MM.1S (cell line): ENCODE results near the gene CA4.

Experiments
- DNase-seq: peaks from one replicate; pipeline ENCODE4 v3.0.0-alpha.2; 2015
- H2AFZ ChIP-seq: fragments of 300-600 bp; sonication (generic); 2 replicates; pipeline ENCODE4 v1.6.0; 2016; ENCODE audit warnings: antibody characterized with exemption, low read length
- H3F3A ChIP-seq: fragments of 300-600 bp; sonication (generic); 2 replicates; pipeline ENCODE4 v1.6.1; 2016; ENCODE audit warnings: mild to moderate bottlenecking, antibody characterized with exemption, low read length, moderate library complexity, mixed read lengths; ENCODE audit not compliant: insufficient read depth
- H3K27ac ChIP-seq: fragments of 300-600 bp; sonication (generic); 2 replicates; pipeline ENCODE4 v1.5.1; 2016; ENCODE audit warnings: mild to moderate bottlenecking, low read length
- H3K27me3 ChIP-seq: fragments of 300-600 bp; sonication (generic); replicated peaks from 2 replicates; pipeline ENCODE4 v1.6.0; 2016; ENCODE audit warnings: low read length; ENCODE audit not compliant: insufficient read depth
- H3K36me3 ChIP-seq: fragments of 300-600 bp; sonication (generic); replicated peaks from 2 replicates; pipeline ENCODE4 v1.6.1; 2016; ENCODE audit warnings: mild to moderate bottlenecking, low read length, mixed read lengths; ENCODE audit not compliant: insufficient read depth
- H3K4me1 ChIP-seq: fragments of 300-600 bp; sonication (generic); 2 replicates; pipeline ENCODE4 v1.6.1; 2016; ENCODE audit warnings: low read length, mixed read lengths
- H3K4me2 ChIP-seq: fragments of 300-600 bp; sonication (generic); 2 replicates; pipeline ENCODE4 v1.6.0; 2016; ENCODE audit warnings: low read depth, low read length
- H3K4me3 ChIP-seq: fragments of 300-600 bp; sonication (generic); 2 replicates; pipeline ENCODE4 v1.5.1; 2016; ENCODE audit warnings: low read length, mixed read lengths
- H3K79me2 ChIP-seq: fragments of 300-600 bp; sonication (generic); 2 replicates; pipeline ENCODE4 v1.6.1; 2016; ENCODE audit warnings: mixed run types, low read length, mixed read lengths
- H3K9ac ChIP-seq: fragments of 300-600 bp; sonication (generic); 2 replicates; pipeline ENCODE4 v1.6.1; 2016; ENCODE audit warnings: low read length, mixed read lengths
- H3K9me2 ChIP-seq: fragments of 300-600 bp; sonication (generic); replicated peaks from 2 replicates; pipeline ENCODE4 v1.6.1; 2016; ENCODE audit warnings: mild to moderate bottlenecking, low read length, mixed read lengths; ENCODE audit not compliant: insufficient read depth
- H3K9me3 ChIP-seq: fragments of 300-600 bp; sonication (generic); replicated peaks from 2 replicates; pipeline ENCODE4 v1.6.1; 2016; ENCODE audit warnings: mild to moderate bottlenecking, low read length, mixed read lengths; ENCODE audit not compliant: insufficient read depth
- H4K20me1 ChIP-seq: fragments of 300-600 bp; sonication (generic); 2 replicates; pipeline ENCODE4 v1.6.1; 2016; ENCODE audit warnings: mild to moderate bottlenecking, low read length, moderate library complexity, mixed read lengths; ENCODE audit not compliant: insufficient read depth
- CTCF ChIP-seq: fragments of 300-600 bp; sonication (generic); IDR thresholded peaks from 2 replicates; pipeline ENCODE4 v1.5.1; 2016; ENCODE audit warnings: antibody characterized with exemption, low read length, mixed read lengths
- EZH2 ChIP-seq: fragments of 300-600 bp; sonication (generic); optimal IDR thresholded peaks from 2 replicates; pipeline ENCODE3; 2017; ENCODE audit warnings: low read depth, mild to moderate bottlenecking, antibody characterized with exemption, low read length, mixed read lengths
- EZH2phosphoT487 ChIP-seq: fragments of 300-600 bp; sonication (generic); IDR thresholded peaks from 2 replicates; pipeline ENCODE4 v1.6.1; 2018; ENCODE audit warnings: antibody characterized with exemption, low read length

Gene CA4

GRCh38 chr17:60165223-60165622 lies 15.4 kb downstream of the CA4 start:
- H4K20me1 ChIP-seq = no peaks in the 10 kb centered on the region
- peaks cover 5% of the 10 kb centered on the region; the same call in 1 of the 2 replicates for H3F3A ChIP-seq
- no peak for TF ChIP-seq EZH2
- TF ChIP-seq EZH2phosphoT487 = no peak
- no peak for TF ChIP-seq CTCF
- no peak overlapping the region for H3K27ac ChIP-seq
- H3K4me3 ChIP-seq = no peak overlapping the region
- no peaks in the 10 kb centered on the region for H3K79me2 ChIP-seq
- H3K27me3 ChIP-seq = no peaks in the 10 kb centered on the region
- 0 out of 2 replicates have a peak overlapping the region, but pooled peaks have one; percentile 50 for H2AFZ ChIP-seq
- H3K4me2 ChIP-seq = no peak overlapping the region
- H3K9me3 ChIP-seq = no peaks in the 10 kb centered on the region
- no peaks in the 10 kb centered on the region for H3K9me2 ChIP-seq
- peaks cover 15% of the 10 kb centered on the region for H3K4me1 ChIP-seq
- no peak for DNase-seq
- H3K36me3 ChIP-seq = no peaks in the 10 kb centered on the region
- H3K9ac ChIP-seq = no peak overlapping the region

GRCh38 chr17:60165971-60166370 lies 16.2 kb downstream of the CA4 start:
- Histone ChIP-seq H3K36me3 (no peaks in the 10 kb centered on the region), H3K27me3 (no peaks in the 10 kb centered on the region), H3K9ac (no peak overlapping the region), H3K79me2 (no peaks in the 10 kb centered on the region), H3F3A (peaks cover 5% of the 10 kb centered on the region; the same call in 1 of the 2 replicates), H3K27ac (peak overlapping the region; percentile 50; the same call in 1 of the 2 replicates), H3K9me2 (no peaks in the 10 kb centered on the region), H3K9me3 (no peaks in the 10 kb centered on the region), H3K4me3 (no peak overlapping the region), H2AFZ (peak overlapping the region; percentile 50; the same call in 1 of the 2 replicates), H3K4me1 (peaks cover 15% of the 10 kb centered on the region), H3K4me2 (peak overlapping the region; percentile 13; the same call in 1 of the 2 replicates), H4K20me1 (no peaks in the 10 kb centered on the region)
- peak; percentile 93 for DNase-seq
- no peak for TF ChIP-seq EZH2phosphoT487
- TF ChIP-seq EZH2 = no peak
- no peak for TF ChIP-seq CTCF

- peaks cover 5% of the 10 kb centered on the region; the same call in 1 of the 2 replicates for H3F3A ChIP-seq
- H3K9ac ChIP-seq = no peak overlapping the region
- no peak overlapping the region for H3K4me3 ChIP-seq
- no peak overlapping the region for H3K27ac ChIP-seq
- DNase-seq = no peak
- H4K20me1 ChIP-seq = no peaks in the 10 kb centered on the region
- H2AFZ ChIP-seq = no peak overlapping the region
- H3K4me1 ChIP-seq = peaks cover 15% of the 10 kb centered on the region
- H3K9me3 ChIP-seq = no peaks in the 10 kb centered on the region
- H3K4me2 ChIP-seq = no peak overlapping the region
- TF ChIP-seq EZH2 (no peak), EZH2phosphoT487 (no peak), CTCF (no peak)
- H3K27me3 ChIP-seq = no peaks in the 10 kb centered on the region
- H3K79me2 ChIP-seq = no peaks in the 10 kb centered on the region
- H3K36me3 ChIP-seq = no peaks in the 10 kb centered on the region
- H3K9me2 ChIP-seq = no peaks in the 10 kb centered on the region
Observed at GRCh38 chr17:60167065-60167741, 17.4 kb downstream of the CA4 start.
